ENCODE results near the gene PLEKHF1. TPM values are rescaled to one million over a fixed set of nuclear protein-coding genes. Genes with fewer than 3 reads are reported as not detected.

Gene PLEKHF1
- total RNA-seq, 2 donors from 2014 or later = 2.6 to 2.8 TPM

DNA sequence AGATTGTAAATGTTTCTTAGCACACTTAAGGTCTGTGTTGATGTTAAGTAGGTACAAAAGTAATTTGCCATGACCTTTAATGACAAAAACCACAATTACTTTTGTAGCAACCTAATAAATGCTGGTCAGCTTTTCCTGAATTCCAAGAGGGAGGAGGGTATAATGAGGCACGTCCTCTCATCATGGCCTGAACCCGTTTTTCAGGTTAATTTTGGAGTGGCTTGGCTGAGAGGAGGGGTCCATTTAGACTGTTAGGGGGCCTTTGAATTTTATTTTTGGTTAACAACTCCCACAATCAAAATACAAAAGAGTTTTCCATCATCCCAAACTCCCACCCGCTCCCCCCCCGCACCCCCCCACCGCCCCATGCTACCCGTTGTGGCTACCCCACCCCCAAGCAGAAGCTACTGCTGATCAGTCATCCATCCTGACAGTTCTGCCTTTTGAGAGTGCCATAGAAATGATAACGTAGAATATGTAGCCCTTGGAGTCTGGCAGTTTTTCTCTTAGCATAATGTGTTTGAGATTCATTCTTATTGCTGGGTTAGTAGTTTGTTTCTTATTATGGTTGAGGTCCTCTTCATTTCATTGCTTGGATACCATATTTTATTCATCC lies 14.4 kb upstream of the PLEKHF1 start:
- Mint-ChIP-seq H3K27ac (no peak overlapping the region), H3K9me3 (no peaks in the 10 kb centered on the region), H3K4me3 (no peak overlapping the region), H3K36me3 (ENCODE audit: low read depth) (no peaks in the 10 kb centered on the region), H3K4me1 (peaks cover under 1% of the 10 kb centered on the region), H3K27me3 (ENCODE audit: insufficient read depth) (no peaks in the 10 kb centered on the region)
- Histone ChIP-seq H3K4me1 (ENCODE audit: control insufficient read depth, insufficient read depth, low read length) (no peaks in the 10 kb centered on the region), H3K27ac (ENCODE audit: low read depth, low read length) (no peak overlapping the region), H3K9me3 (ENCODE audit: control insufficient read depth, low read length) (no peaks in the 10 kb centered on the region), H3K9ac (ENCODE audit: extremely low read depth, low read length, poor library complexity, severe bottlenecking) (no peak overlapping the region), H3K4me3 (ENCODE audit: low read length) (no peak overlapping the region), H3K36me3 (ENCODE audit: control insufficient read depth, insufficient read depth, low read length) (no peaks in the 10 kb centered on the region), H3K27me3 (ENCODE audit: control insufficient read depth, insufficient read depth, low read length, poor library complexity, severe bottlenecking) (no peaks in the 10 kb centered on the region)
- TF ChIP-seq, protein P1, sequence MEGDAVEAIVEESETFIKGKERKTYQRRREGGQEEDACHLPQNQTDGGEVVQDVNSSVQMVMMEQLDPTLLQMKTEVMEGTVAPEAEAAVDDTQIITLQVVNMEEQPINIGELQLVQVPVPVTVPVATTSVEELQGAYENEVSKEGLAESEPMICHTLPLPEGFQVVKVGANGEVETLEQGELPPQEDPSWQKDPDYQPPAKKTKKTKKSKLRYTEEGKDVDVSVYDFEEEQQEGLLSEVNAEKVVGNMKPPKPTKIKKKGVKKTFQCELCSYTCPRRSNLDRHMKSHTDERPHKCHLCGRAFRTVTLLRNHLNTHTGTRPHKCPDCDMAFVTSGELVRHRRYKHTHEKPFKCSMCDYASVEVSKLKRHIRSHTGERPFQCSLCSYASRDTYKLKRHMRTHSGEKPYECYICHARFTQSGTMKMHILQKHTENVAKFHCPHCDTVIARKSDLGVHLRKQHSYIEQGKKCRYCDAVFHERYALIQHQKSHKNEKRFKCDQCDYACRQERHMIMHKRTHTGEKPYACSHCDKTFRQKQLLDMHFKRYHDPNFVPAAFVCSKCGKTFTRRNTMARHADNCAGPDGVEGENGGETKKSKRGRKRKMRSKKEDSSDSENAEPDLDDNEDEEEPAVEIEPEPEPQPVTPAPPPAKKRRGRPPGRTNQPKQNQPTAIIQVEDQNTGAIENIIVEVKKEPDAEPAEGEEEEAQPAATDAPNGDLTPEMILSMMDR (conservative IDR thresholded peaks at IDR 0.05) = no peak
- no peak for DNase-seq
- WGBS, 2 experiments (ENCODE audit: insufficient coverage in 1 of 2, insufficient read length in 1 of 2) = 76% methylated on average over 4 of the region's 7 CpGs; no CpG with 5 or more reads in 1 of the 2 experiments

DNA sequence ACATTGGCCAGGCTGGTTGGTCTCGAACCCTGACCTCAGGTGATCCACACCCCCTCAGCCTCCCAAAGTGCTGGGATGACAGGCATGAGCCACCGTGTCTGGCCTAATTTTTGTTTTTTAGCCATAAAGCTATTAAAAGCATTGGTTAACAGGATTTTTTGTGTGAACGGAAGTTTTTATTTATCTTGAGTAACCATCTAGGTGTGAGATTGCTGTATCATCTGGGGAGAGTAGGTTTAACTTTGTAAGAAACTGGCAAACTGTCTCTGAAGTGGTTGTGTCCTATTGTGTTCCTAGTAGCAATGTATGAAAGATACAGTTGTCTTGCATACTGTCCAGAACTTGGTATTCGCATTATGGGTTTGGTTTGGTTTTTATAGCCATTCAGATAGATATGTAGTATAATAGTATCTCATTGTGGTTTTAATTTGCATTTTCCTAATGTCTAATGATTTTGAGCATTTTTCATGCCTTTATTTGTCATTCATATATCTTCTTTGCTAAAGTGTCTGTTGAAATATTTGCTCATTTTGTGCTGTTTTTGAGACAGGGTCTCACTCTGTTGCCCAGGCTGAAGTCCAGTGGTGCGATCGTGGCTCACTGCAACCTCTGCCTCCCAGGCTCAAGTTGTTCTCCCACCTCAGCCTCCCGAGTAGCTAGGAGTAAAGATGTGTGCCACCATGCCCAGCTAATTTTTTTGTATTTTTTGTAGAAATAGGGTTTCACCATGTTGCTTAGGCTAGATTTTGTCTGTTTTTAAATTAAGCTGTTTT lies 13.5 kb upstream of the PLEKHF1 start:
- Mint-ChIP-seq H3K27me3 (ENCODE audit: insufficient read depth) (no peaks in the 10 kb centered on the region), H3K36me3 (ENCODE audit: low read depth) (no peaks in the 10 kb centered on the region), H3K4me1 (no peaks in the 10 kb centered on the region), H3K4me3 (no peak overlapping the region), H3K9me3 (no peaks in the 10 kb centered on the region), H3K27ac (no peak overlapping the region)
- Histone ChIP-seq H3K4me1 (ENCODE audit: control insufficient read depth, insufficient read depth, low read length) (no peaks in the 10 kb centered on the region), H3K4me3 (ENCODE audit: low read length) (no peak overlapping the region), H3K27me3 (ENCODE audit: control insufficient read depth, insufficient read depth, low read length, poor library complexity, severe bottlenecking) (no peaks in the 10 kb centered on the region), H3K36me3 (ENCODE audit: control insufficient read depth, insufficient read depth, low read length) (no peaks in the 10 kb centered on the region), H3K9me3 (ENCODE audit: control insufficient read depth, low read length) (no peaks in the 10 kb centered on the region), H3K9ac (ENCODE audit: extremely low read depth, low read length, poor library complexity, severe bottlenecking) (no peak overlapping the region), H3K27ac (ENCODE audit: low read depth, low read length) (no peak overlapping the region)
- DNase-seq = no peak
- TF ChIP-seq, protein P1 (conservative IDR thresholded peaks at IDR 0.05) = no peak
- 87 to 95% methylated on average over 7 of the region's 7 CpGs for WGBS, 2 experiments (ENCODE audit: insufficient coverage in 1 of 2, insufficient read length in 1 of 2)

DNA sequence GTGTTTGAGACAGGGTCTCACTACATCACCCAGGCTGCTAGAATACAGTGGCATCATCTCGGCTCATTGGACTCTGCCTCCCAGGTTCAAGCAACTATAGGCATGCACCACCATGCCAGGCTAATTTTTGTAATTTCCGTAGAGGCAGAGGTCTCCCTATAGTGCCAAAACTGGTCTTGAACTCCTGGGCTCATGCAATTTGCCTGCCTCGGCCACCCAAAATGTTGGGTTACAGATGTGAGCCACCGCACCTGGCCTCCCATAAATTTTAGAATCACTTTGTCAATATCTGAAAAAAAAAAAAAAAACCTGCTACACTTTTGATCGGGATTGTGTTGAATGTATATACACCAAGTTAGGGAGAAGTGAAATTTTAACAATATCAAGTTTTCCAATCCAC lies 11.9 kb upstream of the PLEKHF1 start:
- Histone ChIP-seq H3K36me3 (ENCODE audit: control insufficient read depth, insufficient read depth, low read length) (no peaks in the 10 kb centered on the region), H3K9me3 (ENCODE audit: control insufficient read depth, low read length) (no peaks in the 10 kb centered on the region), H3K9ac (ENCODE audit: extremely low read depth, low read length, poor library complexity, severe bottlenecking) (no peak overlapping the region), H3K27me3 (ENCODE audit: control insufficient read depth, insufficient read depth, low read length, poor library complexity, severe bottlenecking) (no peaks in the 10 kb centered on the region), H3K4me3 (ENCODE audit: low read length) (no peak overlapping the region), H3K27ac (ENCODE audit: low read depth, low read length) (no peak overlapping the region), H3K4me1 (ENCODE audit: control insufficient read depth, insufficient read depth, low read length) (no peaks in the 10 kb centered on the region)
- DNase-seq = no peak
- no peaks in the 10 kb centered on the region for H3K36me3 Mint-ChIP-seq (ENCODE audit: low read depth)
- no peak overlapping the region for H3K4me3 Mint-ChIP-seq
- TF ChIP-seq, protein P1 (conservative IDR thresholded peaks at IDR 0.05) = no peak
- H3K27ac Mint-ChIP-seq = no peak overlapping the region
- H3K9me3 Mint-ChIP-seq = no peaks in the 10 kb centered on the region
- 78 to 95% methylated on average over 3 to 4 of the region's 5 CpGs for WGBS, 2 experiments (ENCODE audit: insufficient coverage in 1 of 2, insufficient read length in 1 of 2)
- H3K4me1 Mint-ChIP-seq = no peaks in the 10 kb centered on the region
- H3K27me3 Mint-ChIP-seq (ENCODE audit: insufficient read depth) = no peaks in the 10 kb centered on the region

Data from endodermal cell (in vitro differentiated cells).